Right lobe of liver (tissue), 4 donors: ENCODE results near the gene MACROD1.

Source experiments
- POLR2A ChIP-seq: fragments of 450-650 bp; IDR thresholded peaks from one replicate; pipeline ENCODE4 v1.6.1; 2017; ENCODE audit warnings: antibody characterized with exemption, mild to moderate bottlenecking
- TF ChIP-seq, protein P1 (sequence below), 4 donors: fragments of 200-600 bp in 3 of 4; fragments of 450-650 bp in 1 of 4; IDR thresholded peaks; one replicate each; pipeline versions ENCODE4 v1.5.1 to v1.8.0; 2016 to 2022; ENCODE audit warnings: antibody characterized with exemption in 4 of 4, mild to moderate bottlenecking in 2 of 4
- donor health status: DM: no; HTN: no; CAD: no.
- donor health status: DM: no; HTN: no; CAD: no.
- donor health status: DM: no; HTN: yes; CAD: no.

- TF ChIP-seq, protein P1, sequence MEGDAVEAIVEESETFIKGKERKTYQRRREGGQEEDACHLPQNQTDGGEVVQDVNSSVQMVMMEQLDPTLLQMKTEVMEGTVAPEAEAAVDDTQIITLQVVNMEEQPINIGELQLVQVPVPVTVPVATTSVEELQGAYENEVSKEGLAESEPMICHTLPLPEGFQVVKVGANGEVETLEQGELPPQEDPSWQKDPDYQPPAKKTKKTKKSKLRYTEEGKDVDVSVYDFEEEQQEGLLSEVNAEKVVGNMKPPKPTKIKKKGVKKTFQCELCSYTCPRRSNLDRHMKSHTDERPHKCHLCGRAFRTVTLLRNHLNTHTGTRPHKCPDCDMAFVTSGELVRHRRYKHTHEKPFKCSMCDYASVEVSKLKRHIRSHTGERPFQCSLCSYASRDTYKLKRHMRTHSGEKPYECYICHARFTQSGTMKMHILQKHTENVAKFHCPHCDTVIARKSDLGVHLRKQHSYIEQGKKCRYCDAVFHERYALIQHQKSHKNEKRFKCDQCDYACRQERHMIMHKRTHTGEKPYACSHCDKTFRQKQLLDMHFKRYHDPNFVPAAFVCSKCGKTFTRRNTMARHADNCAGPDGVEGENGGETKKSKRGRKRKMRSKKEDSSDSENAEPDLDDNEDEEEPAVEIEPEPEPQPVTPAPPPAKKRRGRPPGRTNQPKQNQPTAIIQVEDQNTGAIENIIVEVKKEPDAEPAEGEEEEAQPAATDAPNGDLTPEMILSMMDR (IDR thresholded peaks at IDR 0.05), result no peak
- no peak for TF ChIP-seq POLR2A
Measured at GRCh38 chr11:63997104-63997700, 168.7 kb downstream of the MACROD1 start.
